IPS-15b (cell line): ENCODE measurements around the gene NFIB.

Experiments used
- H3K27me3 ChIP-seq: one replicate; pipeline ENCODE4 v1.6.1; 2013; ENCODE audit warnings: low read length; ENCODE audit not compliant: control insufficient read depth, insufficient read depth
- H3K36me3 ChIP-seq: one replicate; pipeline ENCODE4 v1.6.1; 2013; ENCODE audit warnings: low read length; ENCODE audit not compliant: control insufficient read depth, insufficient read depth
- H3K4me1 ChIP-seq: one replicate; pipeline ENCODE4 v1.6.1; 2013; ENCODE audit warnings: mild to moderate bottlenecking, low read length; ENCODE audit not compliant: control insufficient read depth, insufficient read depth
- H3K4me3 ChIP-seq: one replicate; pipeline ENCODE4 v1.5.1; 2013; ENCODE audit warnings: low read depth, low read length
- H3K9ac ChIP-seq: one replicate; pipeline ENCODE4 v1.6.1; 2013; ENCODE audit warnings: low read depth, mild to moderate bottlenecking, low read length
- H3K9me3 ChIP-seq: one replicate; pipeline ENCODE4 v1.6.1; 2013; ENCODE audit warnings: mild to moderate bottlenecking, low read length; ENCODE audit not compliant: control insufficient read depth, insufficient read depth

The NFIB gene

DNA sequence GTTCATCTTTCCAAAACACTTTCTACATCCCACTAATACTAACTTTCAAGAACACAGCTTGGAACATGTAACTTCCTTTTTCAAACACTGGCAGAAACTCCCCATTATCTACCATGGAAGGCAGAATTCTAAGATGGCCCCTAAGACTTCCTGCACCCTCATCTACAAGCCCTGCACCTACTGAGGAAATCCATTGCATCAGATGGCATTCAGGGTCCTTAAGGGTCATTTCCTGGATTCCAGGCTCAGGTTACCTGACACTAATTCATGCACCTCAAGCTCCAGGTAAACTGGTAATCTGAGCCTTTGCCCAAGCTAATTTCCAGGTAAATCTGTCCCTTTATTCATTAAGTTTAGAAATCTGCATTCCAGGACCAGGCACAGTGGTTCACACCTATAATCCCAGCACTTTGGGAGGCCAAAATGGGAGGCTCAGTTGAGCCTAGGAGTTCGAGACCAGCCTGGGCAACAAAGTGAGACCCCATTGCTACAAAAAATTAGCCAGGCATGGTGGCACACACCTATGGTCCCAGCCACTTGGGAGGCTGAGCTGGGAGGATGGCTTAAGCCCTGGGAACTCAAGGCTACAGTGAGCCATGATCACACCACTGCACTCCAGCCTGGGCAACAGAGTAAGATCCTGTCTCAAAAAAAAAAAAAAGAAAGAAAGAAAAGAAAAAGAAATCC, 91.6 kb downstream of the NFIB start:
- Histone ChIP-seq H3K9me3 (no peaks in the 10 kb centered on the region), H3K36me3 (no peaks in the 10 kb centered on the region), H3K4me3 (no peak overlapping the region), H3K9ac (no peak overlapping the region), H3K27me3 (no peaks in the 10 kb centered on the region), H3K4me1 (peaks cover 8% of the 10 kb centered on the region)

DNA sequence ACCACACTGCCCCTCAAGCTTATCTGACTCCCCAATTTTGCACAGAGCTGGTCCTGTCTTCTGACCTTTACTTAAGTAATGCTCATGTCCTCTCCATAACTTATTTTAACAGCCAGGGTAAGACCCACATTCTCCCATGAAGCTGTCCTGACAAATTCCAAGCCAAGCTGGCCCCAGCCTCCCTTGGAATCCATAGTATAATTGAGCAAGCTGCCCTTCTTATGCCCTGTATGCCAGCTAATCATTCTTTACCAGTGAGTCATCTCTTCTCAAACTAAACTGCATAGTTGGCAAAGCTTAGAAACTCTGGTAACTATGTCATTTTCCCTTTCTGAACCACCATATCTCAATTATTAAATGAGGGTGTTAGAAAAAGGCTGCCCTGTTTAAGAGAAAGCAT, 92.4 kb downstream of the NFIB start:
- Histone ChIP-seq H3K9ac (no peak overlapping the region), H3K9me3 (no peaks in the 10 kb centered on the region), H3K4me1 (peaks cover 8% of the 10 kb centered on the region), H3K36me3 (no peaks in the 10 kb centered on the region), H3K4me3 (no peak overlapping the region), H3K27me3 (no peaks in the 10 kb centered on the region)

DNA sequence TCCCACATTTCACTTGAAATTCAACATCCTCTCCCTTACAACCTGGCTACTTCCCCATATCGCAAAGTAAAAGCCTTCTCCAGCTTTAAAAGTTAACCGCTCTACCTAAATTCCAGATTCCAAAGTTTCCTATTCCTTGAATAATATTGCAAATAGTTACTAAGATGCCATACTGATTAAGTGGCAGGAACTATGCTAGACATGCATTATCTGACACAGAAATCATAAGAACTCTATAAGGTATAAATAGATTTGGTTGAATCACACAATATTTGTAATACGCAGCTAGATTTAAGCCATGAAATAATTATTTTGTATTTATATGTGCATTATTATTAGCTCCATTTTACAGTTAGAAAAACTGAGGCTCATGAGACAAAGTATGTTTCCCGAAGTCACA, 92.8 kb downstream of the NFIB start:
- Histone ChIP-seq H3K36me3 (no peaks in the 10 kb centered on the region), H3K4me3 (no peak overlapping the region), H3K9ac (no peak overlapping the region), H3K27me3 (no peaks in the 10 kb centered on the region), H3K9me3 (no peaks in the 10 kb centered on the region), H3K4me1 (peaks cover 8% of the 10 kb centered on the region)

DNA sequence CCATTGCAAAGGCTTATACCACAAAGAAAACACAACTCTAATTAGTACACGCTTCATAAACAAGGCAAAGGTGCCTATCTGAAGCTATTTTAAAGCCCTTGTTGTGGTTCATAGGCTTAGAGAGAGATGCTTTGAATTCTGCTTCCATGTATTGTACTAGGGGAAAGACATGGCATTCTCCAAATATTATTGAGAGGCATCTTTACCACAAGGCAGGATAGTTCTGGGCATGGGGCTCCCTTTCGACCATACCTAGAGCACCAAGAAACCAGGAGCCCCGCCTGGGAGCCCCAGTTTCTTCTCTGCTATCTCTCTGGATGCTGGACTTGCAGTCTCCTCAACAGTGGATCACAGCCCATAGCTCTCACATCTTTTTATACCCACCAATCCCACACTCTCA, 93.7 kb downstream of the NFIB start:
- Histone ChIP-seq H3K4me1 (peaks cover 8% of the 10 kb centered on the region), H3K9ac (no peak overlapping the region), H3K36me3 (no peaks in the 10 kb centered on the region), H3K9me3 (no peaks in the 10 kb centered on the region), H3K27me3 (no peaks in the 10 kb centered on the region), H3K4me3 (no peak overlapping the region)

DNA sequence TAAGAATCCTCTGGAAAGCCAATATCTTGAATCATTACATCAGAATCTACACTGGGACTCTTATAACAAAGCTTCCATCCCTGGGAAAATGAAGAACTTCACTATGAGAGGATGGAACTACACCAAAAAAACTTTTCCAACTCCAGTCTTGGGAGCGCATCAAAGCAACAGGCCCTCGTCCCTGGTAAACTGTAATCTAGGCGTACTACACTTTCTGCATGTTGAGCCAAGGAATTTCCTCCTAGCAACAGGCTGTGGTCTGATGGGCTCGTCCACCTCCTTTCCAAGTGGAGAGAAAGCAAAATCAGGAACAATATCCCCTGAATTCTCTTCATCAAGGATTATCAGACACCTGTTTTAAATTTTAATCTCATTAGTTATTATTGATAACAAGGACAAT, 94.1 kb downstream of the NFIB start:
- Histone ChIP-seq H3K9ac (no peak overlapping the region), H3K36me3 (no peaks in the 10 kb centered on the region), H3K4me1 (peaks cover 8% of the 10 kb centered on the region), H3K4me3 (no peak overlapping the region), H3K9me3 (no peaks in the 10 kb centered on the region), H3K27me3 (no peaks in the 10 kb centered on the region)

DNA sequence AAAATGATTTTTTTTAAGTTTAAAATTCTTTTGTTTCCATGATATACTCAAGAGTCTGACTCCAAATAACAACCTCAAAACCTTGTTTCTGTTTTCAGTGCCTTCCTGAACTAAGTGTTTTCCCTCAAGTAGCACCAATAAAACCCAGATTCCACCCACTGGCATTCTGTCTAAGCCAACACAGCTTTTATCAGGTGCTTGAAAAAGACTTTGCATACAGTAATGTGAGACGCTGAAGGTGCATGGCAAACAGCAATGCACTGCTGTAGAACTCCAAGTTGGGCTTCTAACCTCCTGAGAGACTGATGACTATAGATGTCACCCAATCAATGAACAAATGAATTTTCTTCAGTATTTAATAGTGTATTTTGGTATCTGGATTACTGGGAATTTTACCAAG, 95.7 kb downstream of the NFIB start:
- Histone ChIP-seq H3K4me3 (no peak overlapping the region), H3K9ac (no peak overlapping the region), H3K4me1 (peaks cover 8% of the 10 kb centered on the region), H3K9me3 (no peaks in the 10 kb centered on the region), H3K27me3 (no peaks in the 10 kb centered on the region), H3K36me3 (no peaks in the 10 kb centered on the region)

DNA sequence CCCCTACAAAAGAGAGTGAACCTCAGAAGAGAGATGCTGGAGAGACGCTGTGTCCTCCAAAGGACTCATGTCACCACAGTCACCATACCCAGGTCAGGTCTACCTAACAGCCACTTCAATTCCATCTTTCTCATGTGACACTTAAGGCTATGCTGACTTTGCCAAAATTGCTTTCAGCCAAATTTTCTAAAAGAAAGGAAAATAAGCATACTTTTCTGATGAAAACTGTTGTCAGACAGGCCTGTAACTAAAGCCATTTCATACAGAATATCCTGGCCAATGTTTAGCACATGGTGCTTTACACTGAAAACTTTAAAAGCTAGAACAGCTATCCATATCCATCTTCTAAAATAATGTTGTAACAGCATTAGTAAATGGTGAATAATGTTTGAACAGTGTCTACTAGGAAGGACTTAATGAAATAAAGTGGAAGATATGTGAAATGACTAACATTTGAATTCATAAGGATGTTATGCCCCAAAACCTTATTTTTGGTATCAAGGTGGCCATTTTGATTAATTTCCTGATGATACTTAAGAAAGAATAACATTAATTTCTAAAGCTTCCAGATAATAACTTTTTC, 97.2 kb downstream of the NFIB start:
- Histone ChIP-seq H3K9me3 (no peaks in the 10 kb centered on the region), H3K4me3 (no peak overlapping the region), H3K4me1 (peaks cover 3% of the 10 kb centered on the region), H3K36me3 (no peaks in the 10 kb centered on the region), H3K27me3 (no peaks in the 10 kb centered on the region), H3K9ac (no peak overlapping the region)

DNA sequence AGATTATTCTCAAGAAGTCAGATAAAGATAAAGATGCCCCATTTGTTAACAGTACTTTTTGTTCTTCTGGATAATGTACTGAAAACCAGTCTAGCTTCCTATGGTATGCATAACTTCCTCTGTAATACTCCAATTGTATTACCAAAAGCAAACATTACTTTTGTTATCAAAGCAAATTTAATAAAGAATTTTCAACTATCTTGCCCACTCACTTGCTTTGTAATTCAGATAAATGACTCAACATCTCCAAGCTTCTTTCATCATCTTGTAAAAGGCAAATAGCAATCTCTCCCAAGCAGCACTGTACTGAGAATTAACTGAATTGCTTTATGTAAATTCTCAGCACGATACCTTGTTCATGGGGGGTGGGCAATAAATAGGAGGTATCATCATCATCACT, 98.3 kb downstream of the NFIB start:
- Histone ChIP-seq H3K9ac (no peak overlapping the region), H3K9me3 (no peaks in the 10 kb centered on the region), H3K36me3 (no peaks in the 10 kb centered on the region), H3K4me3 (no peak overlapping the region), H3K27me3 (no peaks in the 10 kb centered on the region), H3K4me1 (peaks cover 3% of the 10 kb centered on the region)

DNA sequence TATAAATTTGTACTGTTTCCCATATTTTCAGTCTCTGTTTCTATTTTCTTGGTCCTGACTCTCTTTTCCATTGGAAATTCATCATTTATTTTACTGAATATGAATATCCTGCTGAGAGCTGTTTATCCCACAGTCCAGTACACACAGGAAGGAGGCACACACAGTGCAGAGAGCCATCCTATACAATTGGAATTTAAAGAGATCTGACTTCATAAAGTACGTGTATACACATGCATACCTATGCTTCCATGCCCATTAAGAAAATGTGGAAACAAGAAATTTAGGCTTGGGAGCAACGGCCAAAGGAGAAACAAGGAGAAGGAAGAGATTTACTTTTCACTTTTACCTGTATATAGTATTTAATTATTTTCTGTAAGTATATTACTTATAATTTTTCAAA, 99.2 kb downstream of the NFIB start:
- no peaks in the 10 kb centered on the region for H3K36me3 ChIP-seq
- peaks cover 3% of the 10 kb centered on the region for H3K4me1 ChIP-seq
- H3K27me3 ChIP-seq, result no peaks in the 10 kb centered on the region
- H3K9ac ChIP-seq, result no peak overlapping the region
- no peaks in the 10 kb centered on the region for H3K9me3 ChIP-seq
- no peak overlapping the region for H3K4me3 ChIP-seq

DNA sequence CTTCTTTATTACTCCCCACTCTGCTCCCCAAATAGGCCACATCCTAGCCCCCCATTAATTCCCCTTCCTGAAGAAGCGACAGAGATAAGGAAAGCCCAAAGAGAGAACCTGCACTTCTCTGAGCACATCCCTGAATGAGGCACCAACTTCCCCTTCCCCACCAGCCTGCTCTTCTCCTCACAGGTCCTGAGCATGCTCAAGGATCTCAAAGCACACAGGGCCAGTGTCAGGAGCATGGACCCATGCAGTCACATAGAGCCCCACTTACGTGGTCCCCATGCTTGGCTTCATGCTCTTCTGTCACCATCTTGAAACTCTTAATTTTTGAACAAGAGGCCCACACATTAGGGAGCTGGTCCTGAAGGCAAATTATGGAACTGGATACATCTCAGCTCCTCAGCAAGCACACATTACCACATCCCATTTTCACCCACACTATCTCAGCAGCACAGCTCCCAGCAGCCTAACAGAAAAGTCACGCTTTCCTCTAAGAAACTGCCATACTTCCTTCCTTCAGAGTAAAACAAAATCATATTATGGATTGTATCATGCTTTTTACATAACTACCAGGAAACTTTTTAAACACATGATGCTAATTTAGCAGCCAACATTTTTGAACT, 99.8 kb downstream of the NFIB start:
- H3K9ac ChIP-seq, result no peak overlapping the region
- H3K27me3 ChIP-seq, result no peaks in the 10 kb centered on the region
- H3K36me3 ChIP-seq, result no peaks in the 10 kb centered on the region
- H3K4me1 ChIP-seq, result peaks cover 3% of the 10 kb centered on the region
- H3K4me3 ChIP-seq, result no peak overlapping the region
- no peaks in the 10 kb centered on the region for H3K9me3 ChIP-seq

DNA sequence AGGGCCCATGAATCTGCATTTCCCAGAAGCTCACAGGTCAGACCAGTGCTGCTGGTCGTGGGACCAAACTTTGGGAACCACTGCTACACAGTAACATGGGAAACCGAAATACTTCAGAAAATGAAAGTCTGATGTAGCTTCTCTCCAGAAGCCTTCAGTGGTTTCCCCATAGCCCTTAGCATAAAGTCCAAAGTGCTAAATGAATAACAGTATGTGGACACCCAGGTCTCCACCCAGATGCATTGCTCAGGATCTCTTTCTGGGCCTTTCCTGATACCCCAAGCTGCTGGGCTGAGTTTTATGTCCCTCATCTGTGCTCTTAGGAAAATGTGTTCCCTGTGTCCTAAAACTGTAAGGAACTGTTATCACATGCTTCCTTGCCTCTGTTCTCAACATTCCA, 100.4 kb downstream of the NFIB start:
- H3K27me3 ChIP-seq, result no peaks in the 10 kb centered on the region
- no peaks in the 10 kb centered on the region for H3K9me3 ChIP-seq
- no peaks in the 10 kb centered on the region for H3K36me3 ChIP-seq
- H3K9ac ChIP-seq, result no peak overlapping the region
- H3K4me1 ChIP-seq, result peaks cover 3% of the 10 kb centered on the region
- H3K4me3 ChIP-seq, result no peak overlapping the region

DNA sequence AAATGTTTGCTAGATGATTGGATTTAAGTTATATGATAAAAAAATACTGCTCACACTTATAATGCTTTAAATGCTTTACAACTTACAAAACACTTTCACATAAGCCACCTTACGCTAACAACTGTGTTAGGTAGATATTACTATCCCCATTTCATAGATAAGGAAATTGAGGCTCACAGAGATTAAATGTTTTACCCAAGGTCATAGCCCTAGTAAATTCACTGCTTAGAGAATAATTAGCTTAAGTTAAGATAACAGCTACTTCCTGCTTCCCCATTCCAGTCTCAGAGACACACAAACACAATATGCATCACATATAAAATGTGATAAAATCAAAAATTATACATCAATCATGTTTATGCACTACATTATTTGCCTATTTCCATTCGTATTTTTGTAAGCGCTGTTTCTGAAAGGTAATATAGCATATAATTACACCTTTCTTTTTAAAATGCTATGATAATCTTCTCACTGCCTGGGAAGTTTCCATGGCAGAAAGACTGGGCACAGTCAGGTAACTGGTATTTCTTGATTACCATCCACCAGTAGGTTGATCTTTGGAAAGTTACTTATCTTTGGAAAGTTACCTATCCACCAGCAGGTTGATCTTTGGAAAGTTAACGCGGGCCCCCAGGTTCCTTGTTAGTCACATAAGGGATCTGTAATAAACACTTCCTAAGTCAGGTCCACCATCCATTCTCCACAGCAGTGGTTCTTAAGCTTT, 101.1 kb downstream of the NFIB start:
- no peak overlapping the region for H3K4me3 ChIP-seq
- H3K36me3 ChIP-seq, result no peaks in the 10 kb centered on the region
- no peak overlapping the region for H3K9ac ChIP-seq
- H3K4me1 ChIP-seq, result no peaks in the 10 kb centered on the region
- H3K9me3 ChIP-seq, result no peaks in the 10 kb centered on the region
- no peaks in the 10 kb centered on the region for H3K27me3 ChIP-seq
